Heart right ventricle (tissue), 16 donors: ENCODE measurements around the gene VKORC1L1. TPM values are rescaled to one million over a fixed set of nuclear protein-coding genes. Genes with fewer than 3 reads are reported as not detected.
"Not testable (repeated sequence)": the region's sequence is repeated elsewhere in the genome, so short reads cannot be mapped to it uniquely, and the experiment has no call there.

Experiments used
- ATAC-seq, 8 donors: fragments of 200-7000 bp; cut with Tn5 transposase; one replicate each; pipeline ENCODE4 v1.9.1; 2020; ENCODE audit warnings: mild to moderate bottlenecking in 8 of 8, moderate library complexity in 8 of 8, moderate number of reproducible peaks in 1 of 8
- DNase-seq, 2 donors: peaks; one replicate each; pipeline ENCODE4 v3.0.0-alpha.2; 2020
- H3K27ac ChIP-seq, 10 donors: fragments of 200-600 bp; sonication (generic) in 2 of 10; one replicate each; pipeline versions ENCODE4 v1.5.0 to v1.8.0; 2020 to 2022; ENCODE audit warnings: mild to moderate bottlenecking in 3 of 10
- H3K27me3 ChIP-seq, 7 donors: fragments of 200-600 bp; one replicate each; pipeline ENCODE4 v1.8.0; 2021 to 2022; ENCODE audit warnings: mild to moderate bottlenecking in 2 of 7
- H3K36me3 ChIP-seq, 9 donors: fragments of 200-600 bp; sonication (generic) in 1 of 9; one replicate each; pipeline versions ENCODE4 v1.5.0 to v1.8.0; 2020 to 2022; ENCODE audit warnings: mild to moderate bottlenecking in 2 of 9
- H3K4me1 ChIP-seq, 9 donors: fragments of 200-600 bp; sonication (generic) in 1 of 9; one replicate each; pipeline versions ENCODE4 v1.5.0 to v1.8.0; 2020 to 2022; ENCODE audit warnings: mild to moderate bottlenecking in 4 of 9
- H3K4me3 ChIP-seq, 10 donors: fragments of 200-600 bp; sonication (generic) in 2 of 10; one replicate each; pipeline versions ENCODE4 v1.5.0 to v1.8.0; 2020 to 2022; ENCODE audit warnings: mild to moderate bottlenecking in 7 of 10, moderate library complexity in 2 of 10
- H3K9me3 ChIP-seq, 11 donors: fragments of 200-600 bp in 10 of 11; sonication (generic) in 2 of 11; one replicate each; pipeline versions ENCODE4 v1.5.0 to v1.8.0; 2013 to 2022; ENCODE audit warnings: mild to moderate bottlenecking in 2 of 11, control low read depth in 1 of 11, moderate library complexity in 1 of 11
- WGBS, 2 donors: extraction: QIAGEN DNeasy Blood & Tissue Kit; methylation state at CpG; one replicate each; pipeline ENCODE4 v1.1.7; 2013; ENCODE audit warnings: inconsistent platforms in 1 of 2; 5-methylcytosine and 5-hydroxymethylcytosine counted together
- intact Hi-C, 10 donors: fragments of 100-400 bp; cut with DNase I; formaldehyde crosslinking; loops; one replicate each; pipeline versions ENCODE4 v1.11.1 to v1.14.2; 2022
- polyA plus RNA-seq, 2 donors: library from polyadenylated mRNA; stranded (reverse); fragments of 200-250 nt; gene quantifications; one replicate each; pipeline ENCODE4 v1.2.3, GENCODE V29; 2013
- total RNA-seq, 10 donors: library from RNA; stranded (reverse); fragmentation: NEBNext Ultra II Directional in 3 of 10; extraction: Animal tissue kit (Norgen Biotek cat#: 25700) in 3 of 10; gene quantifications; one replicate each; pipeline versions ENCODE4 v1.2.1 to v1.2.4, GENCODE V29; 2021 to 2023
- donor health status: Arrhythmogenic right ventricular cardiomyopathy.
- donor health status: ischemic (EF 13 %, LVEDD 7.1; RV severe dilation, severe dysfunction).
- donor health status: healthy with polysubstance abuse.
- donor health status: DM: no; HTN: yes; CAD: no.
- donor health status: DM: no; HTN: no; CAD: no.
- donor health status: ischemic (EF 25% LVEDD 6.9; RV normal size, moderate dysfunction).
- donor health status: ischemic (EF 25% LVEDD 5.7; RV mildly dilated, moderate dysfunction).
- donor health status: healthy.
- donor health status: DM: yes; HTN: yes; CAD: no.
- donor health status: Ischemic cardiomyopathy.
- donor health status: ischemic (EF 35%, LVEDD 5.7; RV mildly dilated, moderate dysfunction).
- donor health status: nonischemic (EF 11% LVEDD 7.7; RV severe dilation, severe dysfunction).
- donor health status: DM: yes; HTN: yes; CAD: no.
- donor health status: PGD.
- donor health status: ischemic (EF 29% LVEDD 5.4; RV normal size, mild dysfunction).
- donor health status: nonischemic (EF 23%, LVEDD 6.1; RV moderate dilation, normal function).

Gene VKORC1L1
- total and polyA plus RNA-seq, 12 donors = 4.4 to 23.8 (median 17.0) TPM

DNA sequence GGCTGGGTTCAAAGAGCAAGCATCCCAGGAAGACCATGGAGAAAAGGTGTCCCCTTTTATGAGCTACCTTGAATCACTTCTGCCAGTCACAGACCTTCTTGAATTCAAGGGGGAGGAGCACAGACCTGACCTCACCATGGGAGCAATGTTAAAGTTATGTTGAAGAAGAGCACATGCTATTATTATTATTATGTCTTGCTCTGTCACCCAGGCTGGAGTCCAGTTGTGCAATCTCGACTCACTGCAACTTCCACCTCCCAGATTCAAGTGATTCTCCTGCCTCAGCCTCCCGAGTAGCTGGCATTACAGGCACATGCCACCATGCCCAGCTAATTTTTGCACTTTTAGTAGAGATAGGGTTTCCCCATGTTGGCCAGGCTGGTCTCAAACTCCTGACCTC is 5.2 kb upstream of the VKORC1L1 start:
- H3K4me3 ChIP-seq, H3K27ac ChIP-seq, ATAC-seq, H3K27me3 ChIP-seq, H3K36me3 ChIP-seq, intact Hi-C loops, DNase-seq, H3K9me3 ChIP-seq: not testable (repeated sequence)
- 92 to 94% methylated on average over 2 of the region's 2 CpGs for WGBS, 2 donors
- peaks cover 0 to 16% (median 5%) of the 10 kb centered on the region in 9 donors for H3K4me1 ChIP-seq

DNA sequence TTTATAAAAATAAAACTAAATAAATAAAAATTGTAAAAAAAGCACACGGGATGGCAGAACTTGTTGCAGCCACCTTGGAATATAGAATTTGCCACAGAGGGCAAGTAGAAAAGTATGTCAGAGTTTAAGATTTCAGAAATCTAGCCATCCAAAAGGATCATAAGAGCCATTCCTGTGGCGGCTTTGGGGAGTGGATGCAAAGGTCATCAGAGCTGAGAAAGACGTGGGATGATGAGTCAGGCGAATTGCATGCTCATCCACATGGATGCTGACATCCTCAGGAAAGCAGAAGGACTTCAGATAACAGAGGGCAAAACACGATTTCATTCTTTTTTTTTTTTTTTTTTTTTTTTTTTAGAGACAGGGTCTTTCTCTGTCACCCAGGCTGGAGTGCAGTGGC is 3.6 kb upstream of the VKORC1L1 start:
- H3K9me3 ChIP-seq, DNase-seq, ATAC-seq, H3K27ac ChIP-seq, H3K36me3 ChIP-seq, H3K4me3 ChIP-seq, intact Hi-C loops, H3K27me3 ChIP-seq: not testable (repeated sequence)
- H3K4me1 ChIP-seq = peaks cover 0 to 20% (median 9%) of the 10 kb centered on the region in 9 donors
- 59 to 65% methylated on average over 5 of the region's 5 CpGs for WGBS, 2 donors

DNA sequence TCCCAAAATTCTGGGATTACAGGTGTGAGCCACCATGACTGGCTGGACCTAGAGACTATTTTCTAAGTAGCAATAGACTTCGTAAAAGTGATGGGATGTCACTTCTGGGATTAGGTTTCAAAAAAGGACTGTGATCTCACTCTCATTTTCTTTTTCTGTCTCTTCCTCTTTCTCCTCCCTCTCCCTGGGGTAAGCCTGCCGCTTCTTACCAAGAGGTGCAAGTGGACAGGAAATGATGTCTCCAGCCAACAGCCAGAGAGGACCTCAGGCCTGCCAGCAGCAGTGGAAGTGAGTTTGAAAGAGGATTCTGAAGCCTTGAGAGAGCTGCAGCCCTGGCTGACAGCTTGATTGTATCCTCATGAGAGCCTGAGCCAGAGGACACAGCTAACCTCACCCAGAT is 1.4 kb upstream of the VKORC1L1 start:
- intact Hi-C loops = loop anchor here in 5 of 10 donors (10.0 kb wide), 3 partner anchors 63 to 113 kb away; partner anchors contain the start of gene GUSB (in 3 of the 5)
- Histone ChIP-seq H3K27ac (peak overlapping the region in 8 of 10 donors; percentile 19 to 76 (median 36)), H3K4me1 (peaks cover 0 to 32% (median 14%) of the 10 kb centered on the region in 9 donors)
- not testable (repeated sequence) for H3K9me3 ChIP-seq, H3K4me3 ChIP-seq, H3K36me3 ChIP-seq, H3K27me3 ChIP-seq
- ATAC-seq (peak in 6 of 8 donors; percentile 9 to 44 (median 26)), DNase-seq (peak in 1 of 2 donors; percentile 42)
- 25 to 28% methylated on average over 2 of the region's 2 CpGs for WGBS, 2 donors

DNA sequence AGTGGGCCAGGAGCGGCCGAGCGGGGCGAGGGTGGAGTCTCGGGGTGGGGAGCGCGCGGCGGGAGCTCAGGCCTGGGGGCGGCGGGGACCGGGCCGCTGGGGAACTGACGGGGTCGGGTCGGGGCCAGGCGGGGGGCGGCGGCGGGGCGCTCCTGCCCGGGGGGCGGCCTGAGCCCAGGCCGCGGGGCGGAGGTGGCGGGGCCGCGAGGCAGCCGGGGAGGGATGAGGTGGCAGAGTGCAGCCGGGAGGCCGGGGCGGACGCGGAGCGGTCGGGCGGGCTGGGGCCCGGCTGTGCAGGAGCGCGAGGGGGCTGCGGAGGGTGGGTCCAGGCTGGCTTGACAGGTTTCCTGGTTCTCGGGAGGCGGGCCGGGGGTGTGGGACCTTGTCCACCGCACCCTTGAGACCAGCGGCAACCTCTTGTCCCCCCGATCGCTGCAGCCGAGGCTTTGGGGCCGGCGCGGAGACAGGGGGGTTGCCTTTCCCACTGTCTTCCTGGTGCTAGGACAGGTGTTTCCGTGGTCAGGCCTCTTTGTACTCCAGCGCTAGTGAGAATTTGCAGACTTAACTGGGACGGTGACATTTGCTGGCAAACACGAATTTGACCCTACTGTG is 814 bp downstream of the VKORC1L1 start:
- peaks cover 0 to 32% (median 14%) of the 10 kb centered on the region in 9 donors for H3K4me1 ChIP-seq
- WGBS, 2 donors = 1% methylated on average over 41 to 56 of the region's 57 CpGs
- H3K27ac ChIP-seq = peak overlapping the region in 9 of 10 donors; percentile 28 to 85 (median 81)
- not testable (repeated sequence) for H3K9me3 ChIP-seq, H3K27me3 ChIP-seq
- intact Hi-C loops = loop anchor here in 5 of 10 donors (10.0 kb wide), 3 partner anchors 61 to 111 kb away; partner anchors contain the start of gene GUSB (in 3 of the 5)
- DNase-seq = peak; percentile 12 to 32
- peaks cover 0 to 11% (median 0%) of the 10 kb centered on the region in 9 donors for H3K36me3 ChIP-seq
- ATAC-seq = peak in 5 of 8 donors; percentile 3 to 21 (median 10)
- peak overlapping the region; percentile 50 to 92 (median 80) for H3K4me3 ChIP-seq

- not testable (repeated sequence) for H3K27me3 ChIP-seq, ATAC-seq, H3K27ac ChIP-seq, DNase-seq, H3K4me3 ChIP-seq, H3K9me3 ChIP-seq
- WGBS, 2 donors = 87 to 91% methylated on average over 4 of the region's 4 CpGs
- intact Hi-C loops = loop anchor here in 5 of 10 donors (10.0 kb wide), 3 partner anchors 59 to 109 kb away; partner anchors contain the start of gene GUSB (in 3 of the 5)
- Histone ChIP-seq H3K36me3 (peaks cover 0 to 11% (median 0%) of the 10 kb centered on the region in 9 donors), H3K4me1 (peaks cover 0 to 31% (median 14%) of the 10 kb centered on the region in 9 donors)
Measured at GRCh38 chr7:65875715-65876114, 2.8 kb downstream of the VKORC1L1 start.

DNA sequence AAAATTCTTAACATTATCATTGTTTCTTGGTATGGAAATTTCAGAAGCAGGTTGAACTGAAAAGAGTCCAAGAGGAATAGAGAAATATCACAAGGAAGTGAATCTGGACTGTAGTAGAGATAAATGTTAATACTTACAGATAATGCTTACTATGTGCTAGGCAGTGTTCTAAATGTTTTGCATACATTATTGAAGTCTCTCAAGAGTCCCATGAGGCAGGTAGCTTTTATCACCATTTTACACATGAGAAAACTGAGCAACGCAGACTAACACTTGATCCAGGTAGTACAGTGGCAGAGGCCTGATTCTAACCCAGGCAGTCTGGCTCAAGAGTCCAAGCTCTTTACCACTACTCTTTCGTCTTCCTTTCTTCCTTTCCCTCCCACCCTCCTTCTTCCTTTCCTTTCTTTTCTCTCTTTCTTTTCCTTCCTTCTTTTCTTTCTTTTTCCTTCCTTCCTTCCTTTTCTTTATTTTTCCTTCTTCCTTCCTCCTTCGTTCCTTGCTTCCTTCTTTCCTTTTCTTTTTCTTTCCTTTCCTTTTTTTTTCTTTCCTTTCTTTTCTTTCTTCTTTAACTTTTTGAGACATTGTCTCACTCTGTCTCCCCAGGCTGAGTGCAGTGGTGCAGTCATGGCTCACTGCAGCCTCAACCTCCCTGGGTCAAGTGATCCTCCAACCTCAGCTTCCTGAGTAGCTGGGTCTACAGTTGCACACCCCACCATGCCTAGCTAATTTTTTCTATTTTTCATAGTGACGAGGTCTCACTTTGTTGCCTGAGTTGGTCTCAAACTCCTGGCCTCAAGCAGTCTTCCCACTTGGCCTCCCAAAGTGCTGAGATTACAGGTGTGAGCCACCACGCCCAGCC is 6.6 kb downstream of the VKORC1L1 start:
- intact Hi-C loops = loop anchor here in 5 of 10 donors (10.0 kb wide), 3 partner anchors 55 to 105 kb away; partner anchors contain the start of gene GUSB (in 3 of the 5)
- Histone ChIP-seq H3K36me3 (peaks cover 0 to 11% (median 0%) of the 10 kb centered on the region in 9 donors), H3K4me1 (peaks cover 0 to 10% (median 2%) of the 10 kb centered on the region in 9 donors)
- not testable (repeated sequence) for H3K27me3 ChIP-seq, H3K27ac ChIP-seq, H3K4me3 ChIP-seq, DNase-seq, H3K9me3 ChIP-seq, ATAC-seq
- WGBS, 2 donors = 67 to 80% methylated on average over 4 to 5 of the region's 5 CpGs

GRCh38 chr7:65880242-65880641 is 7.4 kb downstream of the VKORC1L1 start:
- peaks cover 0 to 11% (median 0%) of the 10 kb centered on the region in 9 donors for H3K36me3 ChIP-seq
- H3K27ac ChIP-seq, H3K27me3 ChIP-seq, ATAC-seq, DNase-seq, H3K4me1 ChIP-seq, H3K4me3 ChIP-seq, intact Hi-C loops, H3K9me3 ChIP-seq: not testable (repeated sequence)
- 96 to 98% methylated on average over 5 of the region's 5 CpGs for WGBS, 2 donors

GRCh38 chr7:65884983-65885382 is 12.1 kb downstream of the VKORC1L1 start:
- H3K4me3 ChIP-seq, ATAC-seq, H3K27me3 ChIP-seq, DNase-seq, H3K27ac ChIP-seq, H3K36me3 ChIP-seq, intact Hi-C loops: not testable (repeated sequence)
- H3K9me3 ChIP-seq = peaks cover 0 to 10% (median 0%) of the 10 kb centered on the region in 11 donors
- peaks cover 0 to 13% (median 0%) of the 10 kb centered on the region in 9 donors for H3K4me1 ChIP-seq

DNA sequence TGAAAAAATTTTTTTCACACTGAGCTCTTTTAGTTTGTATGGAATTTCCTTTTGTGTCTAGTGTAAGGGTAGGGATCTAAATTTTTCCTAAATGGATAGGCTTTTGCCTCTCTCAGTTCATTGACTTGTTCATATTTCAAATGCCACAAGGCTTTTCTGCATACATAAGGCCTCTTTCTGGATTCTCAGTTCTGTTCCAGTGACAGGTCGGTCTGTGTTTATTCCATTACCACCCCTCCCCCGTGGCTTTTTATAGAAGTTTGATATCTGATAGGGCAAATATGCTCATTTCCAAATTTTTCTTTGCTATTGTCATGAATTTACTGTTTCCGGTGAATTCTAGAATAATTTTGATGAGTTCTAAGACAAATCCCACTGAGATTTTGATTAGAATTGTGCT is 12.7 kb downstream of the VKORC1L1 start:
- 31 to 56% methylated on average over 1 of the region's 3 CpGs for WGBS, 2 donors
- H3K27me3 ChIP-seq, intact Hi-C loops, H3K36me3 ChIP-seq, H3K4me3 ChIP-seq, DNase-seq: not testable (repeated sequence)
- peak overlapping the region in 3 of 10 donors; percentile 12 to 59 (median 31) for H3K27ac ChIP-seq
- peak in 3 of 8 donors; percentile 52 to 65 (median 62) for ATAC-seq
- H3K9me3 ChIP-seq = peaks cover 0 to 10% (median 0%) of the 10 kb centered on the region in 11 donors
- peaks cover 0 to 13% (median 0%) of the 10 kb centered on the region in 9 donors for H3K4me1 ChIP-seq

- 70 to 72% methylated on average over 5 of the region's 5 CpGs for WGBS, 2 donors
- intact Hi-C loops, H3K27me3 ChIP-seq, DNase-seq, H3K27ac ChIP-seq, H3K4me3 ChIP-seq: not testable (repeated sequence)
- peak in 5 of 8 donors; percentile 17 to 77 (median 40) for ATAC-seq
- peaks cover 0 to 15% (median 6%) of the 10 kb centered on the region in 9 donors for H3K36me3 ChIP-seq
- peaks cover 0 to 23% (median 13%) of the 10 kb centered on the region in 9 donors for H3K4me1 ChIP-seq
- peaks cover 0 to 10% (median 0%) of the 10 kb centered on the region in 11 donors for H3K9me3 ChIP-seq
Measured at GRCh38 chr7:65888434-65889156, 15.7 kb downstream of the VKORC1L1 start.
